ENCODE results near the gene NDUFS7. TPM values are rescaled to one million over a fixed set of nuclear protein-coding genes. Genes with fewer than 3 reads are reported as not detected.
"Not testable (repeated sequence)": the region's sequence is repeated elsewhere in the genome, so short reads cannot be mapped to it uniquely, and the experiment has no call there.

NDUFS7 gene
- total RNA-seq, 1 donor from 2014 or later = 83.3 TPM

DNA sequence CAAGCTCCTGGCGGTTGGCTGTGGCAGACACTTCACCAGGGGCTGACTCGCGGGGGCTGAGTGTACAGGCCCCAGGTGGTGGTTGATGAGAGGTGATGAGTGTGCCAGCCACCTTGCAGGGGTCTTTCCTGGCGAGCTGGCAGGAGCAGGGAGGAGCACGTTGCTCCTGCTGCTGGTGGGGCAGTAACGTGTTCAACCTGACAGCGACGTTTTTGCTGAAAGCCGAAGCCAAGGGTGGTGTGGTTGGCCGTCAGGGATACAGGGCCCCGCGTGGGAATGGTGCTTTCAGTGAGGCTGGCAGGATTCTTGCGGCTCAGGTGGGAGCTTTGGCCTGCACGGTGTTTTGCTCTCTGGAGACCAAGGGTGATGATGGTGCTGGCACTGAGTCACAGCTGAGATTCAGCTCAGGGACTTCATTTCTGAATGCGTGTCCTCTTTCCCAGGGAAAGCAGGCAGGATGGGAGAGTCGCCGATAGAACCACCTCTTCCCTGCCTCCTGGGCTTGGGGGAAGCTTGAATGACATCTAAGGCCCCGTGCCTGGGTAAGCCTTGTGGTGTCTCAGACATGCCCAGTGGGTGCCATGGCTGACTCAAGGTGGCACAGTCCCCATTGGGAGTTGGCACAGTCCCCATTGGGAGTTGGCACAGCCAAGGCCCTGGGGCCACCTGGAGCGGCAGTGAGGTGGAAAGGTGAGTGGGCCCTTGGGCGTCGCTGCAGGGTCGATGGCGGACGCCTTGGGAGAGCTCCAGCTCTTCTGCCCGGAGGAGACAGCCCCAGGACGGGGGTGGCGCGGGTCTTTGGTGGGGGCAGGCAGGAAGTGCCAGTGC lies 32.5 kb downstream of the NDUFS7 start:
- Mint-ChIP-seq H3K4me1 (ENCODE audit: unreplicated experiment) (peaks cover 28% of the 10 kb centered on the region), H3K9me3 (no peaks in the 10 kb centered on the region), H3K27me3 (peaks cover 4% of the 10 kb centered on the region), H3K27ac (peak overlapping the region; percentile 96), H3K4me3 (peak overlapping the region; percentile 84), H3K36me3 (peaks cover 8% of the 10 kb centered on the region)
- DNase-seq (ENCODE audit: extremely low spot score, unreplicated experiment) = no peak
- TF ChIP-seq, protein P1, sequence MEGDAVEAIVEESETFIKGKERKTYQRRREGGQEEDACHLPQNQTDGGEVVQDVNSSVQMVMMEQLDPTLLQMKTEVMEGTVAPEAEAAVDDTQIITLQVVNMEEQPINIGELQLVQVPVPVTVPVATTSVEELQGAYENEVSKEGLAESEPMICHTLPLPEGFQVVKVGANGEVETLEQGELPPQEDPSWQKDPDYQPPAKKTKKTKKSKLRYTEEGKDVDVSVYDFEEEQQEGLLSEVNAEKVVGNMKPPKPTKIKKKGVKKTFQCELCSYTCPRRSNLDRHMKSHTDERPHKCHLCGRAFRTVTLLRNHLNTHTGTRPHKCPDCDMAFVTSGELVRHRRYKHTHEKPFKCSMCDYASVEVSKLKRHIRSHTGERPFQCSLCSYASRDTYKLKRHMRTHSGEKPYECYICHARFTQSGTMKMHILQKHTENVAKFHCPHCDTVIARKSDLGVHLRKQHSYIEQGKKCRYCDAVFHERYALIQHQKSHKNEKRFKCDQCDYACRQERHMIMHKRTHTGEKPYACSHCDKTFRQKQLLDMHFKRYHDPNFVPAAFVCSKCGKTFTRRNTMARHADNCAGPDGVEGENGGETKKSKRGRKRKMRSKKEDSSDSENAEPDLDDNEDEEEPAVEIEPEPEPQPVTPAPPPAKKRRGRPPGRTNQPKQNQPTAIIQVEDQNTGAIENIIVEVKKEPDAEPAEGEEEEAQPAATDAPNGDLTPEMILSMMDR (conservative IDR thresholded peaks at IDR 0.05) = no peak

DNA sequence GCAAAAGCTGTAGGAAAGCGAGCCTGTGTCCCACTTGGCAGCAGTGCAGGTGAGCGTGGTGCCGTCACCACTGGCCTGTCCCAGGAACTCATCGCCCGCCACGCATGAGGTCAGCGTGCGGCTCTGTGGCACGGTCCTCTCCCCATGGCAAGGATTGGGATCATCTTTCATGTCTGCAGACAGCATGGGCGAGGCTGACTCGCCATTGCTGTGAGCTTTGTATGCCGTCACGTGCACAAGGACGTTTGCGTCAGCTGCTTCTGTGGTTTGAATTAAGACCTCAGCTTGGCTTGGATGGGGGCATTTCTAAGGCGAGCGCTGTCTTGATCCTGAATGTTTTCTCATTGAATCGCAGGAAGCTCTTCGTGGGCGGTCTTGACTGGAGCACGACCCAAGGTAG lies 33.4 kb downstream of the NDUFS7 start:
- TF ChIP-seq, protein P1 (conservative IDR thresholded peaks at IDR 0.05) = no peak
- Mint-ChIP-seq H3K9me3 (no peaks in the 10 kb centered on the region), H3K36me3 (peaks cover 8% of the 10 kb centered on the region), H3K4me1 (ENCODE audit: unreplicated experiment) (peaks cover 28% of the 10 kb centered on the region), H3K27me3 (peaks cover 4% of the 10 kb centered on the region), H3K4me3 (peak overlapping the region; percentile 50), H3K27ac (peak overlapping the region; percentile 83)
- DNase-seq (ENCODE audit: extremely low spot score, unreplicated experiment) = no peak

DNA sequence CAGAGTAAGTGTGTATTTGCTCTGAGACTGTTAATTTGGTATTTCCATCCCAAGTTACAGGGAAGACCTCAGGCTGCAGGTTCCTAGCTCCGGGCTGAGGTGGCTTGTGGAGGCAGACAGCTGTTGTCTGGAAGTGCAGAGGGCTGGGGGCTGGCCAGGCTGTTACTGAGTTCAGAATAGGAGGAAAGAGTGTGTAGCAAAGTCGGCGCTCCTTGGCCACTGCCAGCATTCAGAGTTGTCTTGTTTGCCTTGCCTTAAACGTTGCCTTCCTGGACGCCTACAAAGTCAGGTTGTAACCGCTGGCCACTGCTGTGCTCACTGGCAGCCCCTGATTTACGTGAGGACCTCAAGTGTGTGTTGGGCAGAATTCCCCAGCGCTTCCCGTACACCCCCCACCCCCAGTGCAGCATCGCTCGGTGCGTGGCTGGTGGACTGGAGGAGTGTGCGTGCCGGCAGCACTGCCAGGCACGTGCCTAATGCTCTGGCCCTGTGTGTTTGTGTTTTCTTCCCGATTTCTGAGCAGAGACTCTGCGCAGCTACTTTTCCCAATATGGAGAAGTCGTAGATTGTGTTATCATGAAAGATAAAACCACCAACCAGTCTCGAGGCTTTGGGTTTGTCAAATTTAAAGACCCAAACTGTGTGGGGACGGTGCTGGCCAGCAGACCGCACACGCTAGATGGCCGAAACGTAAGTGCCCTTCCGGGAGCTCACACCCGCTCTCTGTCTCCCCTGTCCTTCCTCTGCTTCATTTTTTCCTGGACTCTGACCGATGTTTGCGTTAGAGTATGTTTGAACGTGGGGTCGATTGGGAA lies 34.2 kb downstream of the NDUFS7 start:
- Mint-ChIP-seq H3K27me3 (peaks cover 4% of the 10 kb centered on the region), H3K4me3 (peak overlapping the region; percentile 50), H3K27ac (peak overlapping the region; percentile 83), H3K36me3 (peaks cover 12% of the 10 kb centered on the region), H3K9me3 (no peaks in the 10 kb centered on the region), H3K4me1 (ENCODE audit: unreplicated experiment) (peaks cover 28% of the 10 kb centered on the region)
- no peak for DNase-seq (ENCODE audit: extremely low spot score, unreplicated experiment)
- TF ChIP-seq, protein P1 (conservative IDR thresholded peaks at IDR 0.05) = no peak

DNA sequence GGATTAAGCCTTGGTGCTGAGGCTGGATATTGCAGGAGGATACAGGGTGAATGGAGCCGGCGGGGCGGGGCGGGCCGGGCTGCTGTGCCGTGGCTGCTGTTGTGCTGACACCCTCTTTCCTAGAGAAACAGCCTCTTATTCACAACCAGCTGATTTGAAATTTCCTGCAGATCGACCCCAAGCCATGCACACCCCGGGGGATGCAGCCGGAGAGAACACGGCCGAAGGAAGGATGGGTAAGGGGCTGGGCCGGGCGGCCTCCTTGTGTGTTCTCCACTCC lies 34.7 kb downstream of the NDUFS7 start:
- Mint-ChIP-seq H3K4me3 (peak overlapping the region; percentile 28), H3K27me3 (peaks cover 4% of the 10 kb centered on the region), H3K9me3 (no peaks in the 10 kb centered on the region), H3K4me1 (ENCODE audit: unreplicated experiment) (peaks cover 32% of the 10 kb centered on the region), H3K36me3 (peaks cover 16% of the 10 kb centered on the region), H3K27ac (peak overlapping the region; percentile 83)
- DNase-seq (ENCODE audit: extremely low spot score, unreplicated experiment) = no peak
- TF ChIP-seq, protein P1 (conservative IDR thresholded peaks at IDR 0.05) = no peak

DNA sequence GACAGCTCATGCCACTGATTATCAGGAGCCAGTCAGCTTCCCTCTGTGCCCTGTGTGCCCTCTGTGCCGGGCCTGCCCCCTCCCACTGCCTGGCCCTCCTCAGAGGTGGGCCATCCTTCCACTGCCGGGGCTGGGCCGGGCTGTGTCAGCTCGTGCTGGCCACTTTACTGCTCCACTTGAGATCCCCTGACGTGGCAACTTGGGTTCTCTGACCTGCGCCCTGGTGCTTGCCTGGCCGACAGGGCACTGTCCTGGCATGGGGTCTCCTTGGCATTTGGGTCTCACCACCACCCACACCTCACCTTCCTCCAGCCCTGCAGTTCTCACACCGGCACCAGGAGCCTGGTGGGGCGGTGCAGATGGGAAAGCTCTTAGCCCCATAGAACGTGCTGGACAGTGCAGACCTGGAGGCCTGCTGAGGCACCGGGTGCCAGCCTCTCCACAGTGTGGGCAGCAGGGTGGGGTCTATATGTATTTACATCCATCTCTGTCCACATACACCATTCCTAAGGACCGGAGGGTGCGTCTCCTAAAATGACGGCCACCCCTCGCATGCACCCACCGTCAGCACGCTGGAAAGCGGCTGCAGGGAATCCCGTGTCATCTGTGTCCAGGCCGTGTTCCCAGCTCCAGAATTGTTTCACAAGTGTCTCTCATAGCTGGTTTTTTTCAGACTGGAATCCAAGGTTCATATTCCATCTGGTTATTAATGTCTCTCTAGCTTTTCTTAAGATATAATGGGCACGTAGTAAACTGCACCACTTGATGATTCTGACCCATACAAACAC lies 35.4 kb downstream of the NDUFS7 start:
- Mint-ChIP-seq H3K36me3 (peaks cover 17% of the 10 kb centered on the region), H3K4me3 (no peak overlapping the region), H3K9me3 (no peaks in the 10 kb centered on the region), H3K27me3 (peaks cover 4% of the 10 kb centered on the region), H3K4me1 (ENCODE audit: unreplicated experiment) (peaks cover 34% of the 10 kb centered on the region), H3K27ac (peak overlapping the region; percentile 53)
- TF ChIP-seq, protein P1 (conservative IDR thresholded peaks at IDR 0.05) = no peak
- no peak for DNase-seq (ENCODE audit: extremely low spot score, unreplicated experiment)

DNA sequence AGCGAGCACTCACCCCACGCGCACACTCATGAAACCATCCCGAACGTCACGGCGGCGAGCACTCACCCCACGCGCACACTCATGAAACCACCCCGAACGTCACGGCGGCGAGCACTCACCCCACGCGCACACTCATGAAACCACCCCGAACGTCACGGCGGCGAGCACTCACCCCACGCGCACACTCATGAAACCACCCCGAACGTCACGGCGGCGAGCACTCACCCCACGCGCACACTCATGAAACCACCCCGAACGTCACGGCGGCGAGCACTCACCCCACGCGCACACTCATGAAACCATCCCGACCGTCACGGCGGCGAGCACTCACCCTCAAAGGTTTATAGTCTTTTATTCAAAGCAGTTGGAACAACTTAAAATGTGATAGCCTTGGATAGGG lies 36.4 kb downstream of the NDUFS7 start:
- not testable (repeated sequence) for H3K9me3 Mint-ChIP-seq; H3K27ac Mint-ChIP-seq; DNase-seq (ENCODE audit: extremely low spot score, unreplicated experiment); H3K4me3 Mint-ChIP-seq; H3K27me3 Mint-ChIP-seq
- Mint-ChIP-seq H3K36me3 (peaks cover 20% of the 10 kb centered on the region), H3K4me1 (ENCODE audit: unreplicated experiment) (peaks cover 34% of the 10 kb centered on the region)

Measured in type B pancreatic cell (in vitro differentiated cells).